ENCODE results near the gene E2F2.

GRCh38 chr1:23567996-23568607 is 37.1 kb upstream of the E2F2 start:
- TF ChIP-seq CTCF (IDR thresholded peaks at IDR 0.05) (no peak), POLR2A (IDR thresholded peaks at IDR 0.05) (no peak)

Data from thyroid gland (tissue), 4 donors.